ENCODE results near the gene PARN.

DNA sequence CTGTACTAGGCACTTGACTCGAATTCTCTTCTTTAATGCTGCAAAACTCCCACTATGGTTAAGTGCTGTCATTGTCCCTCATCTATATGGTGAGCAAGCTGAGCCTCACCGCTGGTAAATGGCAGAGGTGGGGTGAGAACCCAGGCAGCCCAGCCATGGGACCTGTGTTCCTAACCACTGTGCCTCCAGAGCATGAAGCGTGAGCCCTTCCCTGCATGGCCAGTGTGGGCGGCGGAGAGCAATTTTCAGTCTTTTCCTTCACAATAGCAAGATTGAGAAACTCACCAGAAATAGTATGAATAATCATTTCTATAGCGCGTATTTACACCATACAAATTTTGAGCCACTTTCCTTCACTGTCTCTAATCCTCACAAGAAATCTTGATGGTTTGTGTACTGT lies 11.9 kb upstream of the PARN start:
- TF ChIP-seq, protein P1, sequence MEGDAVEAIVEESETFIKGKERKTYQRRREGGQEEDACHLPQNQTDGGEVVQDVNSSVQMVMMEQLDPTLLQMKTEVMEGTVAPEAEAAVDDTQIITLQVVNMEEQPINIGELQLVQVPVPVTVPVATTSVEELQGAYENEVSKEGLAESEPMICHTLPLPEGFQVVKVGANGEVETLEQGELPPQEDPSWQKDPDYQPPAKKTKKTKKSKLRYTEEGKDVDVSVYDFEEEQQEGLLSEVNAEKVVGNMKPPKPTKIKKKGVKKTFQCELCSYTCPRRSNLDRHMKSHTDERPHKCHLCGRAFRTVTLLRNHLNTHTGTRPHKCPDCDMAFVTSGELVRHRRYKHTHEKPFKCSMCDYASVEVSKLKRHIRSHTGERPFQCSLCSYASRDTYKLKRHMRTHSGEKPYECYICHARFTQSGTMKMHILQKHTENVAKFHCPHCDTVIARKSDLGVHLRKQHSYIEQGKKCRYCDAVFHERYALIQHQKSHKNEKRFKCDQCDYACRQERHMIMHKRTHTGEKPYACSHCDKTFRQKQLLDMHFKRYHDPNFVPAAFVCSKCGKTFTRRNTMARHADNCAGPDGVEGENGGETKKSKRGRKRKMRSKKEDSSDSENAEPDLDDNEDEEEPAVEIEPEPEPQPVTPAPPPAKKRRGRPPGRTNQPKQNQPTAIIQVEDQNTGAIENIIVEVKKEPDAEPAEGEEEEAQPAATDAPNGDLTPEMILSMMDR (conservative IDR thresholded peaks at IDR 0.05; ENCODE audit: low read depth, low read length), result no peak
- TF ChIP-seq POLR2A (IDR thresholded peaks at IDR 0.05; ENCODE audit: low read depth, low read length), result no peak
- TF ChIP-seq RAD21 (IDR thresholded peaks at IDR 0.05; ENCODE audit: low read length), result no peak
- TF ChIP-seq SMC3 (IDR thresholded peaks at IDR 0.05; ENCODE audit: low read depth, low read length), result no peak
- no peak for TF ChIP-seq CHD1 (IDR thresholded peaks at IDR 0.05; ENCODE audit: low read depth, low read length)
- TF ChIP-seq, protein P2, sequence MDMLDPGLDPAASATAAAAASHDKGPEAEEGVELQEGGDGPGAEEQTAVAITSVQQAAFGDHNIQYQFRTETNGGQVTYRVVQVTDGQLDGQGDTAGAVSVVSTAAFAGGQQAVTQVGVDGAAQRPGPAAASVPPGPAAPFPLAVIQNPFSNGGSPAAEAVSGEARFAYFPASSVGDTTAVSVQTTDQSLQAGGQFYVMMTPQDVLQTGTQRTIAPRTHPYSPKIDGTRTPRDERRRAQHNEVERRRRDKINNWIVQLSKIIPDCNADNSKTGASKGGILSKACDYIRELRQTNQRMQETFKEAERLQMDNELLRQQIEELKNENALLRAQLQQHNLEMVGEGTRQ (IDR thresholded peaks at IDR 0.05; ENCODE audit: low read depth, low read length), result no peak
- no peak for TF ChIP-seq FOS (IDR thresholded peaks at IDR 0.05; ENCODE audit: low read depth, low read length)
- no peak for TF ChIP-seq MXI1 (IDR thresholded peaks at IDR 0.05; ENCODE audit: borderline replicate concordance, low read depth, low read length)
- TF ChIP-seq, protein P3, sequence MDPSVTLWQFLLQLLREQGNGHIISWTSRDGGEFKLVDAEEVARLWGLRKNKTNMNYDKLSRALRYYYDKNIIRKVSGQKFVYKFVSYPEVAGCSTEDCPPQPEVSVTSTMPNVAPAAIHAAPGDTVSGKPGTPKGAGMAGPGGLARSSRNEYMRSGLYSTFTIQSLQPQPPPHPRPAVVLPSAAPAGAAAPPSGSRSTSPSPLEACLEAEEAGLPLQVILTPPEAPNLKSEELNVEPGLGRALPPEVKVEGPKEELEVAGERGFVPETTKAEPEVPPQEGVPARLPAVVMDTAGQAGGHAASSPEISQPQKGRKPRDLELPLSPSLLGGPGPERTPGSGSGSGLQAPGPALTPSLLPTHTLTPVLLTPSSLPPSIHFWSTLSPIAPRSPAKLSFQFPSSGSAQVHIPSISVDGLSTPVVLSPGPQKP (IDR thresholded peaks at IDR 0.05; ENCODE audit: borderline replicate concordance, low read depth, low read length), result no peak
- no peak for TF ChIP-seq MAZ (IDR thresholded peaks at IDR 0.05; ENCODE audit: borderline replicate concordance, low read depth, low read length)
- no peak for TF ChIP-seq CEBPB (IDR thresholded peaks at IDR 0.05; ENCODE audit: low read depth, low read length)
- TF ChIP-seq RCOR1 (IDR thresholded peaks at IDR 0.05; ENCODE audit: insufficient replicate concordance, low read length), result no peak
- no peak for TF ChIP-seq RFX5 (IDR thresholded peaks at IDR 0.05; ENCODE audit: low read depth, low read length)
